NK-92 (cell line): ENCODE measurements around the gene TBX18.

Source experiments
- DNase-seq: peaks from one replicate; lab custom pipeline; 2025; ENCODE audit not compliant: unreplicated experiment; lab: John Stamatoyannopoulos, UW

Gene TBX18

GRCh38 chr6:84749181-84749580, 15.2 kb downstream of the TBX18 start:
- DNase-seq, result no peak

DNA sequence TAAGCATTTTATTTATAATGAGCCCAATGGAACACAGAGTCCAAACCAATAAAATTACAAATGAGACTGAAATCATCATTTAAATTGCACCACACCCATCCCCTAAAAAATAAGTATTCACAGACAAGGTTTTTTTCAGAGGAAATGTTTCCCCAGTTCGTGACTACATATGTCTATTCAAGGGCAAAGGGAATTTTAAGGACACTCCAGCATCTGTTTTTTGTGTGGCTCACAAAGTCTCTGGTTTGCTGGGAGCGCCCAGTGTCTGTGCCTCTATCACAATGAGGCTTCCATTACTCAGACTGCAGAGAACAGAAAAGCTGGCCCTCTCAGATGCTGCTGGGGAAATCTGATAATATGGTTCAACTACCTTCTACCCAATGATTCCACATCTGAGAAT, 16.0 kb downstream of the TBX18 start:
- DNase-seq, result no peak

DNA sequence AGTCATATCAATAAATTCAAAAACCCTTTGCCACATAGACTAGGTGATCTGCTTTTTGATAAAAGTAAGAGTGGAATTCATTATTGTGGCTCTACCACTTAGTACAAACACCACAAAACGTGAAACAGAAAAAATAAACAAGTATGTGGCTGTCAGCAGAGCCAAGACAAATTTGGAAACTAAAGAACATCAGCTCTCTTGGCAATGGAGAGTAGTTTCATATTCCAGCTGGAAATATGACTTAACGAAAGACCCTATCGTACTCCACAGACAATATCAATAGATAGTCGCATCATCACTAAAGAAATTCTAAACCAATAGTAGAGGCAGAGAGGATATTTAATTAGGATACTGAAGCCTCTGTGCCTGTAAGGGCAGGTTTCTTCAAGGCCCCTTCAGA, 20.8 kb downstream of the TBX18 start:
- DNase-seq, result no peak

GRCh38 chr6:84740385-84740784, 24.0 kb downstream of the TBX18 start:
- DNase-seq, result no peak

DNA sequence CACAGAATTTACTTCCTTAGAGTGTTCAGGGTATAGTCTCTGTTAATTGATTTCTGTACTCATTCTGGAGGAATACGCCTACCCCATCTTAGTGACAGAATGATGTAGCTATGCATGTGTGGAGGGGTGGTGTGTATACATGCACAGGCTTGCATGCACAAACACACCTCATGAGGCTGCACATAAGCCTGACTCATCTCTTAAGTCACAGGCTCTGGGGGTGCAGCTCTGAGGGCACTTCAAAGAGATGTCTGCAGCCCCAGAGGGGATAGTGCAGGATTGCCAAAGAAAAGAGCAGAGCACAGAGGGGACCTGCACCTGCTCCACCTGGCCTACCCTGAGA, 24.6 kb downstream of the TBX18 start:
- no peak for DNase-seq

- no peak for DNase-seq
Observed at GRCh38 chr6:84738996-84739865, 25.2 kb downstream of the TBX18 start.

GRCh38 chr6:84733889-84734288, 30.5 kb downstream of the TBX18 start:
- DNase-seq, result no peak

- DNase-seq, result no peak
Observed at GRCh38 chr6:84731901-84732300, 32.5 kb downstream of the TBX18 start.

- no peak for DNase-seq
Observed at GRCh38 chr6:84731401-84731800, 33.0 kb downstream of the TBX18 start.

DNA sequence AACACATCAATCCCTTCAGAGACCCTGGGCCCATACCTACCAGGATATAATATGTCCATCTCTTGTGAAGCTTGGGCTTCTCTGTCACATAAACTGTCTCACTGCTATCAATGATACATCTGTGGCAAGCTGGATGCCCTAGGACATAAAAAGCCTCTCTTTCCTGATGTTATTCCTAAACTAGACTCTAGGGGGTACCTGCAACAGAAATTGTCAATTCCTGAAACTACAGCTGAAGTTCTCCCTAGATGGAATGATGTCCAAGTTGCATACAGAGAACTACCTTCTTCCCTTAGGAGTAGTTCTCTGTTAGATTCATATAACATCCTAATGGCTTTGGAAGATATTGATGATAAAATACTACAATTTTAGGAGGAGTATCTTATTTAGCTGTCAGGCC, 35.8 kb downstream of the TBX18 start:
- DNase-seq, result no peak

DNA sequence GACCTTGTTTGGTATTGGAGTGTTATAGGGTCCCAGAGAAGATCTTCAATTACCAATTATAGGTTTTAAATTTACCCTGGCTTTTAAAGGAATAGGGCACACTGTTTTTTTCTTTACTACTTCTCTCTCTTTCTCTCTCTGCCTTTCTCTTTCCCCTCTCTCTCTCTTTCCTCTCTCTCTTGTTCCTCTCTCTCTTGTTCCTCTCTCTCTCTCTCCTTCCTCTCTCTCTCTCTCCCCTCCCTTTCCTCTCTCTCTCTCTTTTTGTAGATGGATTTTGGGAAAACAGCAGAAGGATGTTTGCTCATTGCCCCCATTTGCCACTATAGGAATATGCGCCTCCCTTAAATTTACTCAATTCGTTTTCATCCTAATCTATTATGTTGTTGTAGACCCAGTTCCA, 45.2 kb downstream of the TBX18 start:
- no peak for DNase-seq

- DNase-seq, result no peak
Observed at GRCh38 chr6:84718038-84718955, 46.1 kb downstream of the TBX18 start.

DNA sequence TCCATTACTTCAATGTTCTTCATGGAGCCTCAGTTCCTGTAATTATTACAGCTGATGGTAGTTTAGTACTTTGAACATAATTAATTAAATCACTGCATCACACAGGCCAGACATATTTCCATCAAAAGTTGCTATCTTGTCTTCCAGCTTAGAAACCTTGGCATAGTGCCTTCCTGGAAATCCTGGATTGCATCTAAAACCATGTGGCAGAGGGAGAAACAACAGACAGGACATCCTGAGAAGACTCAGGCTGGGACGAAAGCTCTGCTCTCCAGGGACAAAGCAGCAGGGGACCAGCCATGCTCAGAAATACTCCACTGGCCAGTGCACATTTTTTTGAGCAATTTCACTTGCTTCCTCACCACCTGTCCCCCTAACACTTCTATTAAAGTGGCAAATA, 55.3 kb downstream of the TBX18 start:
- no peak for DNase-seq

GRCh38 chr6:84707171-84707570, 57.2 kb downstream of the TBX18 start:
- no peak for DNase-seq

DNA sequence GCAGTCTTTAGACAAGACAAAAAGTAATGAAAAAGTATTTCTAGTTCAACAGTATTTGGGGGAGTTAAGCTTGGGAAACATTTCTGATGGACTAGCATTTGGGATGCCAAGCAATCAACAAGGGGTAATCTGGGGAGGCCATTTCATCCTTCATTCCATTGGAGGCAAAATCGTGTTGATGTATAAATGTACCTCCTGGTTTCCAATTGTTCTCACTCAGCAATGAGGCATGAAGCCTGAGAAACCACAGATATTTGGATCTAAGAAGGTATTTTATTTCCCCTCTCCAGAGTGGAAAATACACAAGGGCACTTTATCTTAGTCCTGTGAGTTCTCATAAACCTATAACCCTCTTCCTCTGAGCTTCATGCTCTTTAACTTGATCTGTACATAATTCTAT, 68.2 kb downstream of the TBX18 start:
- DNase-seq, result no peak

- no peak for DNase-seq
Observed at GRCh38 chr6:84691978-84692623, 72.3 kb downstream of the TBX18 start.

- DNase-seq, result no peak
Observed at GRCh38 chr6:84688141-84688873, 76.1 kb downstream of the TBX18 start.

- DNase-seq, result no peak
Observed at GRCh38 chr6:84687431-84687830, 77.0 kb downstream of the TBX18 start.

GRCh38 chr6:84685983-84686584, 78.3 kb downstream of the TBX18 start:
- no peak for DNase-seq

DNA sequence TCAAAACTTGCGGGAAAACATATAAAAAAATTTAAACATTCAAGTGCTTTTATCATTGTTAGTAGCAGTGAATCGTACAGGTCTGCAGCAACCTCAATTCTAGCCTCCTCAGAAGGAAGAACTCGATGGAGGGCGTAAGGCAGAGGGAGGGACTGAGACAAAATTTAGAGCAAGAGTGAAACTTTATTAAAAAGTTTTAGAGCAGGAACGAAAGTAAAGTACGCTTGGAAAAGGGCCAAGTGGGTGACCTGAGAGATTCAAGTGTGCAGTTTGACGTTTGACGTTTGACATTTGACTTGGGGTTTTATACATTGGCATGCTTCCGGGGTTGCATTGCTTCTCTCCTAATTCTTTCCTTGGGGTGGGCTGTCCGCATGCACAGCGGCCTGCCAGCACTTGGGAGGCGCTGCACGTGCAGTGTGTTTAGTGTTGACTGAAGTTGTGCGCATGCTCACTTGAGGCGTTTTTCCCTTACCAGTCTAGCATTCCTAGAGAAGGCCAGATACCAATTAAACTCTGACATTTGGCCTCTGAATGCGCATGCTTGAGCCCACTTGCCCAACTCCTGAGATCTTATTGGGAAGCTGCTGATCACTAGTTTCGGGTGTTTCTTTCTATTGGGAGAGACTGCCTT, 82.6 kb downstream of the TBX18 start:
- DNase-seq, result no peak
